Stomach (tissue), 9 donors: ENCODE results near the gene DCDC2B. TPM values are rescaled to one million over a fixed set of nuclear protein-coding genes. Genes with fewer than 3 reads are reported as not detected.

ENCODE experiments used
- DNase-seq, 2 donors: peaks; one replicate each; pipeline versions ENCODE4 v3.0.0 to v3.0.0-alpha.2; 2013 to 2019
- H3K27ac ChIP-seq, 5 donors: fragments of 200-600 bp in 4 of 5; sonication (generic) in 4 of 5; one replicate each; pipeline ENCODE4 v1.5.1; 2013 to 2019; ENCODE audit warnings: mild to moderate bottlenecking in 1 of 5, moderate library complexity in 1 of 5
- H3K27me3 ChIP-seq, 3 donors: fragments of 200-600 bp; sonication (generic); one replicate each; pipeline ENCODE4 v1.5.1; 2017 to 2019; ENCODE audit warnings: mixed run types in 1 of 3
- H3K36me3 ChIP-seq, 4 donors: fragments of 200-600 bp; sonication (generic); 1 replicate in 3 of 4; 2 replicates in 1 of 4; pipeline ENCODE4 v1.5.1; 2016 to 2019
- H3K4me1 ChIP-seq, 4 donors: fragments of 200-600 bp; sonication (generic); one replicate each; pipeline ENCODE4 v1.5.1; 2016 to 2019
- H3K4me3 ChIP-seq, 4 donors: fragments of 200-600 bp; sonication (generic) in 3 of 4; one replicate each; pipeline ENCODE4 v1.5.1; 2016 to 2019; ENCODE audit warnings: mild to moderate bottlenecking in 1 of 4
- H3K9me3 ChIP-seq, 4 donors: fragments of 200-600 bp; sonication (generic); one replicate each; pipeline ENCODE4 v1.5.1; 2016 to 2019
- EP300 ChIP-seq: sonication (generic); formaldehyde crosslinking; IDR thresholded peaks from one replicate; pipeline ENCODE4 v1.6.1; 2017; ENCODE audit warnings: antibody characterized with exemption
- POLR2A ChIP-seq, 4 donors: fragments of 450-650 bp; IDR thresholded peaks; one replicate each; pipeline ENCODE4 v1.6.1; 2016; ENCODE audit warnings: antibody characterized with exemption in 4 of 4, control low read depth in 2 of 4, mild to moderate bottlenecking in 1 of 4, moderate library complexity in 1 of 4
- POLR2AphosphoS5 ChIP-seq, 3 donors: sonication (generic); formaldehyde crosslinking; IDR thresholded peaks; one replicate each; pipeline ENCODE4 v1.6.1; 2016; ENCODE audit warnings: antibody characterized with exemption in 3 of 3
- WGBS, 5 donors: extraction: QIAGEN DNeasy Blood & Tissue Kit in 3 of 5; methylation state at CpG; one replicate each; pipeline versions ENCODE4 v1.1.5 to v1.1.7; 2013 to 2018; 5-methylcytosine and 5-hydroxymethylcytosine counted together
- intact Hi-C: fragments of 100-400 bp; cut with DNase I; formaldehyde crosslinking; loops from one replicate; pipeline ENCODE4 v1.15.1; 2023; ENCODE audit warnings: low total_unique reads
- polyA plus RNA-seq, 3 donors: library from polyadenylated mRNA; stranded (reverse); fragments of 200-250 nt; gene quantifications; one replicate each; pipeline ENCODE4 v1.2.3, GENCODE V29; 2013
- total RNA-seq, 5 donors: library from RNA; depleted of rRNA; stranded (reverse); fragments of >200 nt; gene quantifications; one replicate each; pipeline versions ENCODE4 v1.1.0 to v1.2.3, GENCODE V29; 2014 to 2016
- TF ChIP-seq, protein P1 (sequence below), 7 experiments: fragments of 450-650 bp in 4 of 7; fragments of 200-600 bp in 3 of 7; sonication (generic) in 3 of 7; IDR thresholded peaks; one replicate each; pipeline ENCODE4 v1.5.1; 2016 to 2019; ENCODE audit warnings: antibody characterized with exemption in 7 of 7, control low read depth in 2 of 7, mild to moderate bottlenecking in 1 of 7
- donor health status: healthy with polysubstance abuse.
- donor health status: Bipolar disorder and iron deficiency.
- donor health status: healthy.

DCDC2B gene
- total and polyA plus RNA-seq, 8 donors = not detected

- WGBS, 5 donors = 79 to 91% (median 84%) methylated on average over 4 of the region's 4 CpGs
Observed at GRCh38 chr1:32263744-32264143, 54.9 kb downstream of the DCDC2B start.

More at GRCh38 chr1:32263744-32264143, 54.9 kb downstream of the DCDC2B start:
- peak in 1 of 2 donors; percentile 26 for DNase-seq
- no peak overlapping the region for H3K4me3 ChIP-seq
- no peaks in the 10 kb centered on the region for H3K27me3 ChIP-seq
- peaks cover 0 to 11% (median 5%) of the 10 kb centered on the region in 4 donors for H3K4me1 ChIP-seq
- TF ChIP-seq POLR2AphosphoS5 (IDR thresholded peaks at IDR 0.05) (no peak), POLR2A (IDR thresholded peaks at IDR 0.05) (no peak), EP300 (no peak)
- TF ChIP-seq, protein P1, sequence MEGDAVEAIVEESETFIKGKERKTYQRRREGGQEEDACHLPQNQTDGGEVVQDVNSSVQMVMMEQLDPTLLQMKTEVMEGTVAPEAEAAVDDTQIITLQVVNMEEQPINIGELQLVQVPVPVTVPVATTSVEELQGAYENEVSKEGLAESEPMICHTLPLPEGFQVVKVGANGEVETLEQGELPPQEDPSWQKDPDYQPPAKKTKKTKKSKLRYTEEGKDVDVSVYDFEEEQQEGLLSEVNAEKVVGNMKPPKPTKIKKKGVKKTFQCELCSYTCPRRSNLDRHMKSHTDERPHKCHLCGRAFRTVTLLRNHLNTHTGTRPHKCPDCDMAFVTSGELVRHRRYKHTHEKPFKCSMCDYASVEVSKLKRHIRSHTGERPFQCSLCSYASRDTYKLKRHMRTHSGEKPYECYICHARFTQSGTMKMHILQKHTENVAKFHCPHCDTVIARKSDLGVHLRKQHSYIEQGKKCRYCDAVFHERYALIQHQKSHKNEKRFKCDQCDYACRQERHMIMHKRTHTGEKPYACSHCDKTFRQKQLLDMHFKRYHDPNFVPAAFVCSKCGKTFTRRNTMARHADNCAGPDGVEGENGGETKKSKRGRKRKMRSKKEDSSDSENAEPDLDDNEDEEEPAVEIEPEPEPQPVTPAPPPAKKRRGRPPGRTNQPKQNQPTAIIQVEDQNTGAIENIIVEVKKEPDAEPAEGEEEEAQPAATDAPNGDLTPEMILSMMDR (IDR thresholded peaks at IDR 0.05) = no peak
- intact Hi-C loops = no loop called here
- no peaks in the 10 kb centered on the region for H3K36me3 ChIP-seq
- H3K27ac ChIP-seq = no peak overlapping the region
- H3K9me3 ChIP-seq = no peaks in the 10 kb centered on the region

Other genes starting within 250 kb of the DCDC2B start
- gene KHDRBS1, start 195.2 kb upstream of the DCDC2B start, total RNA-seq = 10 to 100 TPM; 21.4 to 99.9 (median 76.9) TPM
- 10 to 100 TPM; 50.3 to 64.5 (median 53.6) TPM for gene KHDRBS1, start 195.2 kb upstream of the DCDC2B start, polyA plus RNA-seq
- gene TMEM39B, start 136.2 kb upstream of the DCDC2B start, total RNA-seq = 1 to 10 TPM in 4 of 5 donors, not detected in 1; 2.2 to 6.2 (median 3.4) TPM
- gene TMEM39B, start 136.2 kb upstream of the DCDC2B start, polyA plus RNA-seq = 1 to 10 TPM; 4.7 to 9.7 (median 6.4) TPM
- 10 to 100 TPM; 14.6 to 38.0 (median 32.6) TPM for gene KPNA6, start 101.0 kb upstream of the DCDC2B start, total RNA-seq
- gene KPNA6, start 101.0 kb upstream of the DCDC2B start, polyA plus RNA-seq = 10 to 100 TPM in 1 of 3 donors, 1 to 10 TPM in 2; 7.6 to 11.3 (median 8.5) TPM
- gene TXLNA, start 29.4 kb upstream of the DCDC2B start, total RNA-seq = 10 to 100 TPM; 20.6 to 48.1 (median 28.0) TPM
- gene TXLNA, start 29.4 kb upstream of the DCDC2B start, polyA plus RNA-seq = 10 to 100 TPM in 2 of 3 donors, 1 to 10 TPM in 1; 9.8 to 18.4 (median 12.1) TPM
- gene CCDC28B, start 8.5 kb upstream of the DCDC2B start, total RNA-seq = 10 to 100 TPM in 1 of 5 donors, 1 to 10 TPM in 1, under 1 TPM in 1, not detected in 2; 0.45 to 27.8 (median 5.3) TPM
- 10 to 100 TPM in 2 of 3 donors, 1 to 10 TPM in 1; 8.7 to 11.8 (median 10.7) TPM for gene CCDC28B, start 8.5 kb upstream of the DCDC2B start, polyA plus RNA-seq
- 1 to 10 TPM in 4 of 5 donors, not detected in 1; 2.3 to 5.5 (median 2.9) TPM for gene IQCC, start 3.4 kb upstream of the DCDC2B start, total RNA-seq
- gene IQCC, start 3.4 kb upstream of the DCDC2B start, polyA plus RNA-seq = 1 to 10 TPM; 1.3 to 2.1 (median 1.7) TPM
- 100 to 1,000 TPM in 1 of 5 donors, 10 to 100 TPM in 4; 19.1 to 169 (median 27.1) TPM for gene TMEM234, start 13.3 kb downstream of the DCDC2B start, total RNA-seq
- 10 to 100 TPM; 11.6 to 14.3 (median 13.4) TPM for gene TMEM234, start 13.3 kb downstream of the DCDC2B start, polyA plus RNA-seq
- 100 to 1,000 TPM in 2 of 5 donors, 10 to 100 TPM in 3; 21.1 to 444 (median 90.1) TPM for gene EIF3I, start 13.3 kb downstream of the DCDC2B start, total RNA-seq
- gene EIF3I, start 13.3 kb downstream of the DCDC2B start, polyA plus RNA-seq = 100 to 1,000 TPM; 180 to 245 (median 198) TPM
- gene FAM167B, start 38.1 kb downstream of the DCDC2B start, total RNA-seq = 10 to 100 TPM in 1 of 5 donors, 1 to 10 TPM in 1, not detected in 3; 1.6 to 36.8 TPM
- 1 to 10 TPM; 3.6 to 7.1 (median 4.7) TPM for gene FAM167B, start 38.1 kb downstream of the DCDC2B start, polyA plus RNA-seq
- 1 to 10 TPM in 4 of 5 donors, under 1 TPM in 1; 0.58 to 6.4 (median 2.0) TPM for gene LCK, start 42.2 kb downstream of the DCDC2B start, total RNA-seq
- gene LCK, start 42.2 kb downstream of the DCDC2B start, polyA plus RNA-seq = 1 to 10 TPM; 1.5 to 4.1 (median 2.3) TPM
- gene HDAC1, start 83.0 kb downstream of the DCDC2B start, total RNA-seq = 100 to 1,000 TPM in 1 of 5 donors, 10 to 100 TPM in 4; 62.0 to 143 (median 77.0) TPM
- gene HDAC1, start 83.0 kb downstream of the DCDC2B start, polyA plus RNA-seq = 100 to 1,000 TPM in 1 of 3 donors, 10 to 100 TPM in 2; 50.7 to 113 (median 57.1) TPM
- 10 to 100 TPM in 4 of 5 donors, 1 to 10 TPM in 1; 7.6 to 99.4 (median 22.9) TPM for gene MARCKSL1, start 127.1 kb downstream of the DCDC2B start, total RNA-seq
- gene MARCKSL1, start 127.1 kb downstream of the DCDC2B start, polyA plus RNA-seq = 100 to 1,000 TPM in 1 of 3 donors, 10 to 100 TPM in 2; 46.4 to 100 (median 95.3) TPM
- 10 to 100 TPM in 2 of 5 donors, 1 to 10 TPM in 3; 2.2 to 21.6 (median 8.8) TPM for gene FAM229A, start 153.4 kb downstream of the DCDC2B start, total RNA-seq
- gene FAM229A, start 153.4 kb downstream of the DCDC2B start, polyA plus RNA-seq = 10 to 100 TPM in 1 of 3 donors, 1 to 10 TPM in 2; 7.8 to 10.3 (median 8.7) TPM
- gene TSSK3, start 153.4 kb downstream of the DCDC2B start, total RNA-seq = under 1 TPM in 1 of 5 donors, not detected in 4; 0.92 TPM
- under 1 TPM in 1 of 3 donors, not detected in 2; 0.43 TPM for gene TSSK3, start 153.4 kb downstream of the DCDC2B start, polyA plus RNA-seq
- gene BSDC1, start 185.4 kb downstream of the DCDC2B start, total RNA-seq = 100 to 1,000 TPM in 1 of 5 donors, 10 to 100 TPM in 4; 35.9 to 126 (median 57.6) TPM
- 10 to 100 TPM; 23.8 to 39.0 (median 36.8) TPM for gene BSDC1, start 185.4 kb downstream of the DCDC2B start, polyA plus RNA-seq